GM12873 (cell line): ENCODE measurements around the gene FBLN7.

Experiments
- CTCF ChIP-seq: IDR thresholded peaks from 2 replicates; pipeline ENCODE4 v1.5.1; 2012; ENCODE audit warnings: low read depth, mild to moderate bottlenecking, moderate library complexity, low read length, control low read depth; ENCODE audit not compliant: insufficient read depth; ENCODE audit errors: missing control alignments

Gene FBLN7

GRCh38 chr2:112170495-112170894, 32.3 kb downstream of the FBLN7 start:
- no peak for TF ChIP-seq CTCF

- TF ChIP-seq CTCF: no peak
Measured at GRCh38 chr2:112173646-112174319, 35.6 kb downstream of the FBLN7 start.

GRCh38 chr2:112174383-112174782, 36.2 kb downstream of the FBLN7 start:
- no peak for TF ChIP-seq CTCF

- no peak for TF ChIP-seq CTCF
Measured at GRCh38 chr2:112175333-112175732, 37.1 kb downstream of the FBLN7 start.

- no peak for TF ChIP-seq CTCF
Measured at GRCh38 chr2:112175958-112176573, 37.9 kb downstream of the FBLN7 start.

- TF ChIP-seq CTCF: no peak
Measured at GRCh38 chr2:112181571-112182290, 43.5 kb downstream of the FBLN7 start.

GRCh38 chr2:112182581-112183034, 44.4 kb downstream of the FBLN7 start:
- TF ChIP-seq CTCF: no peak
